Measurements from ENCODE around the gene HDAC4.

DNA sequence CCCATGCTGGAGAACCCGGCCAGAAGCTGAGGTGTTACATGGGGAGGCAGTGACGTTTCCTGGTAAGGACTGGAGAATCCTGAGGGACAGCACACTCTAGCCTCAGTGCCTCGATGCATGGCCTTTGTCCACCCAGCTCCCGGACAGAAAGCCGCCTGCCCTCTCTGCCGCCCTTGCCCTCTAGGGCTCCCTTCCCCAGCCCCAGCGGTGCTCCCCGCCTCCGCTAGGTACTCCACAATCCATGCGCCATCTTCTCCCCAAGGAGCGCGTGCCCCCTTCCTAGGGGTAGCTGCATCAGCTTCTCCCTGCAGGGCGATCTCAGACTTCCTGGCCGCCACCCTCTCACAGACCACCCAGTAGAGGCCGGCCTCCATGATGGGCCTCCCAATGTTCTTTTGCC lies 301.3 kb downstream of the HDAC4 start:
- TF ChIP-seq, protein P1, sequence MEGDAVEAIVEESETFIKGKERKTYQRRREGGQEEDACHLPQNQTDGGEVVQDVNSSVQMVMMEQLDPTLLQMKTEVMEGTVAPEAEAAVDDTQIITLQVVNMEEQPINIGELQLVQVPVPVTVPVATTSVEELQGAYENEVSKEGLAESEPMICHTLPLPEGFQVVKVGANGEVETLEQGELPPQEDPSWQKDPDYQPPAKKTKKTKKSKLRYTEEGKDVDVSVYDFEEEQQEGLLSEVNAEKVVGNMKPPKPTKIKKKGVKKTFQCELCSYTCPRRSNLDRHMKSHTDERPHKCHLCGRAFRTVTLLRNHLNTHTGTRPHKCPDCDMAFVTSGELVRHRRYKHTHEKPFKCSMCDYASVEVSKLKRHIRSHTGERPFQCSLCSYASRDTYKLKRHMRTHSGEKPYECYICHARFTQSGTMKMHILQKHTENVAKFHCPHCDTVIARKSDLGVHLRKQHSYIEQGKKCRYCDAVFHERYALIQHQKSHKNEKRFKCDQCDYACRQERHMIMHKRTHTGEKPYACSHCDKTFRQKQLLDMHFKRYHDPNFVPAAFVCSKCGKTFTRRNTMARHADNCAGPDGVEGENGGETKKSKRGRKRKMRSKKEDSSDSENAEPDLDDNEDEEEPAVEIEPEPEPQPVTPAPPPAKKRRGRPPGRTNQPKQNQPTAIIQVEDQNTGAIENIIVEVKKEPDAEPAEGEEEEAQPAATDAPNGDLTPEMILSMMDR (IDR thresholded peaks at IDR 0.05) = no peak
- TF ChIP-seq ZFX (IDR thresholded peaks at IDR 0.05; ENCODE audit: borderline replicate concordance) = no peak

Measured in 22Rv1 (cell line).